Peyer's patch (tissue), 4 donors: ENCODE results near the gene MIA.

Source experiments
- CTCF ChIP-seq, 6 experiments: fragments of 450-650 bp in 4 of 6; fragments of 200-600 bp in 2 of 6; sonication (generic) in 1 of 6; IDR thresholded peaks; one replicate each; pipeline ENCODE4 v1.5.1; 2017 to 2019; ENCODE audit warnings: antibody characterized with exemption in 6 of 6, mild to moderate bottlenecking in 3 of 6, moderate library complexity in 1 of 6
- POLR2A ChIP-seq, 2 donors: fragments of 450-650 bp; IDR thresholded peaks; one replicate each; pipeline ENCODE4 v1.5.1; 2017; ENCODE audit warnings: antibody characterized with exemption in 2 of 2, mild to moderate bottlenecking in 2 of 2, moderate library complexity in 2 of 2

- TF ChIP-seq POLR2A (IDR thresholded peaks at IDR 0.05), result no peak
- TF ChIP-seq CTCF (IDR thresholded peaks at IDR 0.05), result no peak
Observed at GRCh38 chr19:40763963-40764362, 11.4 kb upstream of the MIA start.
